ENCODE data around the gene EYS.

DNA sequence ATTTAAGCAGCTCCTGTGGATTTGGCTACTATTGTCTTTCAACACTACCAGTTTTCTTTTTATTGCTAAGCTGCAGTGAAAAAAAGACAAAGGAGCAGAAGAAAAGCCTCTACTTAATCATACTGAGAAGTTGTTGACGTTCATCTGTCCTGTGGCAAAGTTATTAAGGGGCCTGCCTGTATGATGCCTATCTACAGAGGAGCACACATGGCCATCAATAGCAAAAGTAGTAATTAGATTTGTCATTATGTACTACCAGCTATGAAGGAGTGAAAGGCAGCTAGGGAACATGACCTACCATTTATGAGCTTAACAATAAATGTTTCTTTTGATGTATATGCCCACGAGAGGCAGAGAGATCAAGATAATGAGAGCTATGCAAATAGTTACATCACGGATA is 1450.5 kb downstream of the EYS start:
- no peak for TF ChIP-seq EZH2 (IDR thresholded peaks at IDR 0.05)
- TF ChIP-seq POLR2AphosphoS5 (IDR thresholded peaks at IDR 0.05; ENCODE audit: borderline replicate concordance, low read depth, low read length) = no peak
- TF ChIP-seq FOXP2 (optimal IDR thresholded peaks at IDR 0.05; ENCODE audit: control extremely low read depth, extremely low read length, insufficient read depth) = no peak

Measured in SK-N-MC (cell line).